Lung (tissue), 12 donors: ENCODE results near the gene ABCC9. TPM values are rescaled to one million over a fixed set of nuclear protein-coding genes. Genes with fewer than 3 reads are reported as not detected.
A peak's percentile ranks its signal among the peaks of the same experiment; 100 is the strongest.

Experiments
- ATAC-seq: fragments of 200-7000 bp; cut with Tn5 transposase; one replicate; pipeline ENCODE4 v1.9.1; 2020; ENCODE audit warnings: moderate number of reproducible peaks; ENCODE audit not compliant: insufficient read depth, low FRiP score
- DNase-seq, 3 donors: peaks; one replicate each; pipeline ENCODE4 v3.0.0-alpha.2; 2013 to 2017
- H3K27ac ChIP-seq, 2 donors: one replicate each; pipeline ENCODE4 v1.5.1; 2013; ENCODE audit warnings: mild to moderate bottlenecking in 2 of 2, moderate library complexity in 2 of 2, control low read depth in 1 of 2, inconsistent platforms in 1 of 2, low read depth in 1 of 2, low read length in 1 of 2
- H3K27me3 ChIP-seq, 3 donors: one replicate each; pipeline ENCODE4 v1.5.1; 2013; ENCODE audit warnings: low read length in 2 of 3; ENCODE audit not compliant: control insufficient read depth in 3 of 3, insufficient read depth in 3 of 3
- H3K36me3 ChIP-seq, 4 donors: one replicate each; pipeline ENCODE4 v1.5.1; 2013; ENCODE audit warnings: low read length in 4 of 4, mild to moderate bottlenecking in 1 of 4, moderate library complexity in 1 of 4; ENCODE audit not compliant: control insufficient read depth in 4 of 4, insufficient read depth in 4 of 4
- H3K4me1 ChIP-seq, 5 donors: one replicate each; pipeline ENCODE4 v1.5.1; 2013; ENCODE audit warnings: low read length in 5 of 5, mild to moderate bottlenecking in 2 of 5, moderate library complexity in 1 of 5; ENCODE audit not compliant: control insufficient read depth in 5 of 5, insufficient read depth in 5 of 5
- H3K4me3 ChIP-seq: one replicate; pipeline ENCODE4 v1.5.1; 2013; ENCODE audit warnings: mild to moderate bottlenecking, control low read depth, moderate library complexity
- H3K9ac ChIP-seq, 2 donors: one replicate each; pipeline ENCODE4 v1.5.1; 2013; ENCODE audit warnings: low read length in 2 of 2, control low read depth in 1 of 2; ENCODE audit not compliant: insufficient read depth in 1 of 2
- H3K9me3 ChIP-seq, 4 donors: one replicate each; pipeline ENCODE4 v1.5.1; 2013; ENCODE audit warnings: low read length in 3 of 4, mild to moderate bottlenecking in 1 of 4, moderate library complexity in 1 of 4; ENCODE audit not compliant: control insufficient read depth in 4 of 4, insufficient read depth in 3 of 4
- WGBS, 2 donors: extraction: QIAGEN DNeasy Blood & Tissue Kit; methylation state at CpG; one replicate each; pipeline ENCODE4 v1.1.7; 2013; 5-methylcytosine and 5-hydroxymethylcytosine counted together
- polyA plus RNA-seq, 2 donors: library from polyadenylated mRNA; stranded (reverse); fragments of 200-250 nt; gene quantifications; one replicate each; pipeline ENCODE4 v1.2.1, GENCODE V29; 2013
- total RNA-seq, 2 donors: library from RNA; depleted of rRNA in 1 of 2; stranded (reverse); fragments of >200 nt in 1 of 2; gene quantifications; one replicate each; pipeline ENCODE4 v1.2.1, GENCODE V29; 2014 to 2021
- TF ChIP-seq, protein P1 (sequence below): IDR thresholded peaks from 2 replicates; pipeline ENCODE4 v1.5.1; 2012; ENCODE audit warnings: mild to moderate bottlenecking; ENCODE audit errors: control extremely low read depth, extremely low read depth
- donor health status: control.
- donor health status: control.
- donor health status: Bipolar disorder and iron deficiency.
- donor health status: healthy.
- donor health status: DM: yes; HTN: yes; CAD: no.

ABCC9 gene
- total and polyA plus RNA-seq, 4 donors: 2.5 to 33.4 (median 7.7) TPM

GRCh38 chr12:21819236-21819635, 122.0 kb downstream of the ABCC9 start:
- Histone ChIP-seq H3K4me3 (no peak overlapping the region), H3K4me1 (peaks cover 0 to 12% (median 8%) of the 10 kb centered on the region in 5 donors), H3K9ac (no peak overlapping the region), H3K9me3 (no peaks in the 10 kb centered on the region), H3K27me3 (no peaks in the 10 kb centered on the region), H3K27ac (peak overlapping the region in 1 of 2 donors; percentile 53), H3K36me3 (peaks cover 0 to 4% (median 0%) of the 10 kb centered on the region in 4 donors)
- WGBS, 2 donors: 39 to 60% methylated on average over 2 of the region's 2 CpGs
- peak in 1 of 3 donors; percentile 15 for DNase-seq
- no peak for ATAC-seq
- TF ChIP-seq, protein P1, sequence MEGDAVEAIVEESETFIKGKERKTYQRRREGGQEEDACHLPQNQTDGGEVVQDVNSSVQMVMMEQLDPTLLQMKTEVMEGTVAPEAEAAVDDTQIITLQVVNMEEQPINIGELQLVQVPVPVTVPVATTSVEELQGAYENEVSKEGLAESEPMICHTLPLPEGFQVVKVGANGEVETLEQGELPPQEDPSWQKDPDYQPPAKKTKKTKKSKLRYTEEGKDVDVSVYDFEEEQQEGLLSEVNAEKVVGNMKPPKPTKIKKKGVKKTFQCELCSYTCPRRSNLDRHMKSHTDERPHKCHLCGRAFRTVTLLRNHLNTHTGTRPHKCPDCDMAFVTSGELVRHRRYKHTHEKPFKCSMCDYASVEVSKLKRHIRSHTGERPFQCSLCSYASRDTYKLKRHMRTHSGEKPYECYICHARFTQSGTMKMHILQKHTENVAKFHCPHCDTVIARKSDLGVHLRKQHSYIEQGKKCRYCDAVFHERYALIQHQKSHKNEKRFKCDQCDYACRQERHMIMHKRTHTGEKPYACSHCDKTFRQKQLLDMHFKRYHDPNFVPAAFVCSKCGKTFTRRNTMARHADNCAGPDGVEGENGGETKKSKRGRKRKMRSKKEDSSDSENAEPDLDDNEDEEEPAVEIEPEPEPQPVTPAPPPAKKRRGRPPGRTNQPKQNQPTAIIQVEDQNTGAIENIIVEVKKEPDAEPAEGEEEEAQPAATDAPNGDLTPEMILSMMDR: no peak

- peak in 2 of 3 donors; percentile 40 to 77 for DNase-seq
- TF ChIP-seq, protein P1: no peak
- Histone ChIP-seq H3K27me3 (no peaks in the 10 kb centered on the region), H3K4me3 (no peak overlapping the region), H3K9ac (no peak overlapping the region), H3K9me3 (no peaks in the 10 kb centered on the region), H3K4me1 (peaks cover 0 to 12% (median 8%) of the 10 kb centered on the region in 5 donors), H3K36me3 (peaks cover 0 to 4% (median 0%) of the 10 kb centered on the region in 4 donors), H3K27ac (peak overlapping the region in 1 of 2 donors; percentile 53)
- ATAC-seq: no peak
- WGBS, 2 donors: 58 to 77% methylated on average over 2 of the region's 2 CpGs
Observed at GRCh38 chr12:21818627-21819026, 122.6 kb downstream of the ABCC9 start.

- WGBS, 2 donors: 73 to 79% methylated on average over 1 of the region's 1 CpG
- H3K4me1 ChIP-seq: peaks cover 0 to 10% (median 8%) of the 10 kb centered on the region in 5 donors
- no peak for DNase-seq
- H3K27ac ChIP-seq: no peak overlapping the region
- H3K9ac ChIP-seq: no peak overlapping the region
- no peaks in the 10 kb centered on the region for H3K9me3 ChIP-seq
- peaks cover 0 to 6% (median 0%) of the 10 kb centered on the region in 4 donors for H3K36me3 ChIP-seq
- no peak for ATAC-seq
- H3K27me3 ChIP-seq: no peaks in the 10 kb centered on the region
- TF ChIP-seq, protein P1: no peak
- no peak overlapping the region for H3K4me3 ChIP-seq
Observed at GRCh38 chr12:21815306-21816062, 125.7 kb downstream of the ABCC9 start.
